GM23338 (cell line): ENCODE measurements around the gene TENM3. TPM values are rescaled to one million over a fixed set of nuclear protein-coding genes. Genes with fewer than 3 reads are reported as not detected.
A peak's percentile ranks its signal among the peaks of the same experiment; 100 is the strongest.

Source experiments
- ATAC-seq: fragments of 200-7000 bp; cut with Tn5 transposase; 3 replicates; pipeline ENCODE4 v1.9.1; 2020
- DNase-seq: peaks from one replicate; pipeline ENCODE4 v3.0.0-alpha.2; 2015; ENCODE audit warnings: low spot score
- H2AFZ ChIP-seq: fragments of 200-600 bp; sonication (generic); 2 replicates; pipeline ENCODE4 v1.8.0; 2016; ENCODE audit warnings: antibody characterized with exemption, mild to moderate bottlenecking, moderate library complexity
- H3F3A ChIP-seq: fragments of 200-600 bp; sonication (generic); replicated peaks from 2 replicates; pipeline ENCODE4 v1.8.0; 2017; ENCODE audit warnings: antibody characterized with exemption, mixed run types, low read depth
- H3K27ac ChIP-seq: fragments of 200-600 bp; sonication (generic); 2 replicates; pipeline ENCODE4 v1.6.1; 2016; ENCODE audit warnings: low read depth
- H3K27me3 ChIP-seq: fragments of 200-600 bp; sonication (generic); 2 replicates; pipeline ENCODE4 v1.8.0; 2016; ENCODE audit warnings: mild to moderate bottlenecking, mixed run types, moderate library complexity; ENCODE audit not compliant: insufficient read depth
- H3K36me3 ChIP-seq: fragments of 200-600 bp; sonication (generic); 2 replicates; pipeline ENCODE4 v1.8.0; 2016; ENCODE audit warnings: mild to moderate bottlenecking; ENCODE audit not compliant: insufficient read depth
- H3K4me1 ChIP-seq: fragments of 200-600 bp; sonication (generic); 2 replicates; pipeline ENCODE4 v1.8.0; 2016; ENCODE audit warnings: mild to moderate bottlenecking, moderate library complexity; ENCODE audit not compliant: insufficient read depth
- H3K4me2 ChIP-seq: fragments of 200-600 bp; sonication (generic); 2 replicates; pipeline ENCODE4 v1.7.1; 2017; ENCODE audit warnings: mixed run types
- H3K4me3 ChIP-seq: fragments of 200-600 bp; sonication (generic); 2 replicates; pipeline ENCODE4 v1.6.1; 2016; ENCODE audit warnings: mixed run types
- H3K79me2 ChIP-seq: fragments of 200-600 bp; sonication (generic); replicated peaks from 2 replicates; pipeline ENCODE4 v1.8.0; 2017; ENCODE audit warnings: mild to moderate bottlenecking; ENCODE audit not compliant: insufficient read depth
- H3K9me2 ChIP-seq: fragments of 200-600 bp; sonication (generic); 2 replicates; pipeline ENCODE4 v1.8.0; 2017; ENCODE audit not compliant: insufficient read depth
- H4K20me1 ChIP-seq: fragments of 200-600 bp; sonication (generic); replicated peaks from 2 replicates; pipeline ENCODE4 v1.8.0; 2017; ENCODE audit warnings: mild to moderate bottlenecking; ENCODE audit not compliant: insufficient read depth
- H3K27ac Mint-ChIP-seq: 2 replicates; pipeline ENCODE4 v1.8.0; 2020; ENCODE audit warnings: inconsistent platforms, mild to moderate bottlenecking, moderate library complexity, mixed read lengths
- H3K27me3 Mint-ChIP-seq: 3 replicates; pipeline ENCODE4 v1.8.0; 2022; ENCODE audit warnings: low read depth, mild to moderate bottlenecking, moderate library complexity, mixed read lengths, inconsistent platforms; ENCODE audit not compliant: insufficient read depth, poor library complexity
- H3K36me3 Mint-ChIP-seq: 3 replicates; pipeline ENCODE4 v1.8.0; 2021; ENCODE audit warnings: low read depth, mild to moderate bottlenecking, inconsistent platforms, moderate library complexity, mixed read lengths
- H3K4me1 Mint-ChIP-seq: 3 replicates; pipeline ENCODE4 v1.8.0; 2020; ENCODE audit warnings: mild to moderate bottlenecking, inconsistent platforms, mixed read lengths
- H3K4me3 Mint-ChIP-seq: 3 replicates; pipeline ENCODE4 v1.8.0; 2021; ENCODE audit warnings: moderate library complexity, mild to moderate bottlenecking, inconsistent platforms, mixed read lengths
- H3K9me3 Mint-ChIP-seq: 3 replicates; pipeline ENCODE4 v1.8.0; 2020; ENCODE audit warnings: moderate library complexity, mild to moderate bottlenecking, inconsistent platforms, mixed read lengths
- CREB1 ChIP-seq: fragments of 250-450 bp; sonication (Bioruptor Pico); IDR thresholded peaks from 2 replicates; pipeline ENCODE4 v1.5.0; 2020; ENCODE audit warnings: low read depth, mild to moderate bottlenecking, moderate library complexity
- EZH2 ChIP-seq: fragments of 200-600 bp; sonication (generic); IDR thresholded peaks from one replicate; pipeline ENCODE4 v1.8.0; 2017; ENCODE audit warnings: antibody characterized with exemption, mild to moderate bottlenecking, low read depth; ENCODE audit not compliant: unreplicated experiment
- JUNB ChIP-seq: IDR thresholded peaks from one replicate; pipeline ENCODE4 v1.6.1; 2016; ENCODE audit warnings: antibody characterized with exemption; ENCODE audit not compliant: unreplicated experiment
- NANOG ChIP-seq: IDR thresholded peaks from 2 replicates; pipeline ENCODE4 v1.6.1; 2016; ENCODE audit warnings: antibody characterized with exemption, borderline replicate concordance
- STAT1 ChIP-seq: IDR thresholded peaks from one replicate; pipeline ENCODE4 v1.6.1; 2016; ENCODE audit warnings: antibody characterized with exemption; ENCODE audit not compliant: unreplicated experiment
- ZNF114 ChIP-seq: fragments of 250-450 bp; sonication (Bioruptor Pico); IDR thresholded peaks from 2 replicates; pipeline ENCODE4 v1.5.0; 2020; ENCODE audit warnings: mild to moderate bottlenecking, moderate library complexity
- ZNF331 ChIP-seq: fragments of 250-450 bp; sonication (Bioruptor Pico); IDR thresholded peaks from 2 replicates; pipeline ENCODE4 v1.5.0; 2020; ENCODE audit warnings: low read depth, mild to moderate bottlenecking, moderate library complexity
- polyA plus RNA-seq: library from polyadenylated mRNA; unstranded; fragments of >200 nt; fragmentation: Nextera tagmentation; extraction: Ambion mirVana; gene quantifications from 2 replicates; pipeline ENCODE4 v1.2.1, GENCODE V29; 2016
- total RNA-seq: library from RNA; depleted of rRNA; stranded (reverse); fragments of >200 nt; shearing (Covaris generic); gene quantifications from 2 replicates; pipeline ENCODE4 v1.2.3, GENCODE V29; 2014
- TF ChIP-seq, protein P1 (sequence below): IDR thresholded peaks from 2 replicates; pipeline ENCODE4 v1.6.1; 2016; ENCODE audit warnings: antibody characterized with exemption
- TF ChIP-seq, protein P2 (sequence below): IDR thresholded peaks from one replicate; pipeline ENCODE4 v1.6.1; 2018; ENCODE audit warnings: antibody characterized with exemption; ENCODE audit not compliant: unreplicated experiment
- TF ChIP-seq, protein P3 (sequence below): fragments of 250-450 bp; sonication (Bioruptor Pico); IDR thresholded peaks from 2 replicates; pipeline ENCODE4 v1.5.0; 2020; ENCODE audit warnings: mild to moderate bottlenecking, moderate library complexity
- TF ChIP-seq, protein P4 (sequence below), 2 experiments: fragments of 200-600 bp in 1 of 2; sonication (generic) in 1 of 2; conservative IDR thresholded peaks; 2 replicates each; pipeline versions ENCODE4 v1.5.1 to v1.6.1; 2016 to 2017; ENCODE audit warnings: antibody characterized with exemption in 2 of 2, low read depth in 2 of 2, mild to moderate bottlenecking in 2 of 2, moderate library complexity in 1 of 2

The TENM3 gene
- total and polyA plus RNA-seq, 2 experiments from 2014 or later: 22.2 to 128 TPM

DNA sequence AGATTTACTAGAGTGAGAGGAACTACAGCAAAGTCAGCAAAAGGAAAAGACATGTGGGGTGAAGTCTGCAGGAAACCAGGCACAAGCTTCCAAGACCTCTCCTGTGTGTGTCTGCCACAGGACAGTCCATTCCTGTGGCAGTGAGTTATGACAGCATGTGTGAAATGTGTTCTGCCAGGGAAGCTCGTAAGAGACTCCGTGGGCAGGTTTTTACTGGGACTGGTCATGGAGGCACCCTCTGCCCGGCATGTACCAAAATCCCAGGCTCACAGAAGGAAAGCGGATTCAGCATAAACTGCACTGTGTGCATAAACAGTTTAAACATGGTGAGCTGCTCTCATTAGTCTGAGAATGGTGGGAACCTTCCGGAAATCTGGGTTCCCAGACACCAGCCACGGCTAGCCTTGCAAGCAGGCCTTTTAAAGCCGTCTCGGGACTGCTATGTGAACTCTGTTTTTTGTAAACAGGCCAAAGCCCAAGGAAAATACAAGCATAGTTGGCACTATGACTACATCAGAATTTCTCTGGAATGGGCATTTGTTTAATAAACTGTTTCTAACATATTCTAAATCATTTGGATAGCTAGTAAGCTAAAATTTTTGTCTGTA lies 288.5 kb downstream of the TENM3 start:
- Histone ChIP-seq H3K9me2 (no peaks in the 10 kb centered on the region; the same call in 1 of the 2 replicates), H2AFZ (no peak overlapping the region), H4K20me1 (no peaks in the 10 kb centered on the region), H3K27ac (peak overlapping the region; percentile 28; the same call in 1 of the 2 replicates), H3K27me3 (no peaks in the 10 kb centered on the region), H3K4me1 (peaks cover 59% of the 10 kb centered on the region), H3K4me2 (no peak overlapping the region), H3K36me3 (no peaks in the 10 kb centered on the region), H3K4me3 (no peak overlapping the region), H3K79me2 (peaks cover 79% of the 10 kb centered on the region), H3F3A (no peaks in the 10 kb centered on the region)
- Mint-ChIP-seq H3K27ac (peak overlapping the region; percentile 85), H3K27me3 (no peaks in the 10 kb centered on the region), H3K4me3 (no peak overlapping the region), H3K36me3 (no peaks in the 10 kb centered on the region), H3K9me3 (no peaks in the 10 kb centered on the region), H3K4me1 (peaks cover 47% of the 10 kb centered on the region)
- ATAC-seq (no peak), DNase-seq (no peak)
- TF ChIP-seq NANOG (no peak), JUNB (no peak), STAT1 (no peak), CREB1 (CRISPR knock-in tag) (no peak), EZH2 (no peak), ZNF114 (CRISPR knock-in tag) (no peak), ZNF331 (CRISPR knock-in tag) (no peak)
- TF ChIP-seq, protein P1, sequence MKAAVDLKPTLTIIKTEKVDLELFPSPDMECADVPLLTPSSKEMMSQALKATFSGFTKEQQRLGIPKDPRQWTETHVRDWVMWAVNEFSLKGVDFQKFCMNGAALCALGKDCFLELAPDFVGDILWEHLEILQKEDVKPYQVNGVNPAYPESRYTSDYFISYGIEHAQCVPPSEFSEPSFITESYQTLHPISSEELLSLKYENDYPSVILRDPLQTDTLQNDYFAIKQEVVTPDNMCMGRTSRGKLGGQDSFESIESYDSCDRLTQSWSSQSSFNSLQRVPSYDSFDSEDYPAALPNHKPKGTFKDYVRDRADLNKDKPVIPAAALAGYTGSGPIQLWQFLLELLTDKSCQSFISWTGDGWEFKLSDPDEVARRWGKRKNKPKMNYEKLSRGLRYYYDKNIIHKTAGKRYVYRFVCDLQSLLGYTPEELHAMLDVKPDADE: no peak
- TF ChIP-seq, protein P2, sequence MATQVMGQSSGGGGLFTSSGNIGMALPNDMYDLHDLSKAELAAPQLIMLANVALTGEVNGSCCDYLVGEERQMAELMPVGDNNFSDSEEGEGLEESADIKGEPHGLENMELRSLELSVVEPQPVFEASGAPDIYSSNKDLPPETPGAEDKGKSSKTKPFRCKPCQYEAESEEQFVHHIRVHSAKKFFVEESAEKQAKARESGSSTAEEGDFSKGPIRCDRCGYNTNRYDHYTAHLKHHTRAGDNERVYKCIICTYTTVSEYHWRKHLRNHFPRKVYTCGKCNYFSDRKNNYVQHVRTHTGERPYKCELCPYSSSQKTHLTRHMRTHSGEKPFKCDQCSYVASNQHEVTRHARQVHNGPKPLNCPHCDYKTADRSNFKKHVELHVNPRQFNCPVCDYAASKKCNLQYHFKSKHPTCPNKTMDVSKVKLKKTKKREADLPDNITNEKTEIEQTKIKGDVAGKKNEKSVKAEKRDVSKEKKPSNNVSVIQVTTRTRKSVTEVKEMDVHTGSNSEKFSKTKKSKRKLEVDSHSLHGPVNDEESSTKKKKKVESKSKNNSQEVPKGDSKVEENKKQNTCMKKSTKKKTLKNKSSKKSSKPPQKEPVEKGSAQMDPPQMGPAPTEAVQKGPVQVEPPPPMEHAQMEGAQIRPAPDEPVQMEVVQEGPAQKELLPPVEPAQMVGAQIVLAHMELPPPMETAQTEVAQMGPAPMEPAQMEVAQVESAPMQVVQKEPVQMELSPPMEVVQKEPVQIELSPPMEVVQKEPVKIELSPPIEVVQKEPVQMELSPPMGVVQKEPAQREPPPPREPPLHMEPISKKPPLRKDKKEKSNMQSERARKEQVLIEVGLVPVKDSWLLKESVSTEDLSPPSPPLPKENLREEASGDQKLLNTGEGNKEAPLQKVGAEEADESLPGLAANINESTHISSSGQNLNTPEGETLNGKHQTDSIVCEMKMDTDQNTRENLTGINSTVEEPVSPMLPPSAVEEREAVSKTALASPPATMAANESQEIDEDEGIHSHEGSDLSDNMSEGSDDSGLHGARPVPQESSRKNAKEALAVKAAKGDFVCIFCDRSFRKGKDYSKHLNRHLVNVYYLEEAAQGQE: no peak
- TF ChIP-seq, protein P3, sequence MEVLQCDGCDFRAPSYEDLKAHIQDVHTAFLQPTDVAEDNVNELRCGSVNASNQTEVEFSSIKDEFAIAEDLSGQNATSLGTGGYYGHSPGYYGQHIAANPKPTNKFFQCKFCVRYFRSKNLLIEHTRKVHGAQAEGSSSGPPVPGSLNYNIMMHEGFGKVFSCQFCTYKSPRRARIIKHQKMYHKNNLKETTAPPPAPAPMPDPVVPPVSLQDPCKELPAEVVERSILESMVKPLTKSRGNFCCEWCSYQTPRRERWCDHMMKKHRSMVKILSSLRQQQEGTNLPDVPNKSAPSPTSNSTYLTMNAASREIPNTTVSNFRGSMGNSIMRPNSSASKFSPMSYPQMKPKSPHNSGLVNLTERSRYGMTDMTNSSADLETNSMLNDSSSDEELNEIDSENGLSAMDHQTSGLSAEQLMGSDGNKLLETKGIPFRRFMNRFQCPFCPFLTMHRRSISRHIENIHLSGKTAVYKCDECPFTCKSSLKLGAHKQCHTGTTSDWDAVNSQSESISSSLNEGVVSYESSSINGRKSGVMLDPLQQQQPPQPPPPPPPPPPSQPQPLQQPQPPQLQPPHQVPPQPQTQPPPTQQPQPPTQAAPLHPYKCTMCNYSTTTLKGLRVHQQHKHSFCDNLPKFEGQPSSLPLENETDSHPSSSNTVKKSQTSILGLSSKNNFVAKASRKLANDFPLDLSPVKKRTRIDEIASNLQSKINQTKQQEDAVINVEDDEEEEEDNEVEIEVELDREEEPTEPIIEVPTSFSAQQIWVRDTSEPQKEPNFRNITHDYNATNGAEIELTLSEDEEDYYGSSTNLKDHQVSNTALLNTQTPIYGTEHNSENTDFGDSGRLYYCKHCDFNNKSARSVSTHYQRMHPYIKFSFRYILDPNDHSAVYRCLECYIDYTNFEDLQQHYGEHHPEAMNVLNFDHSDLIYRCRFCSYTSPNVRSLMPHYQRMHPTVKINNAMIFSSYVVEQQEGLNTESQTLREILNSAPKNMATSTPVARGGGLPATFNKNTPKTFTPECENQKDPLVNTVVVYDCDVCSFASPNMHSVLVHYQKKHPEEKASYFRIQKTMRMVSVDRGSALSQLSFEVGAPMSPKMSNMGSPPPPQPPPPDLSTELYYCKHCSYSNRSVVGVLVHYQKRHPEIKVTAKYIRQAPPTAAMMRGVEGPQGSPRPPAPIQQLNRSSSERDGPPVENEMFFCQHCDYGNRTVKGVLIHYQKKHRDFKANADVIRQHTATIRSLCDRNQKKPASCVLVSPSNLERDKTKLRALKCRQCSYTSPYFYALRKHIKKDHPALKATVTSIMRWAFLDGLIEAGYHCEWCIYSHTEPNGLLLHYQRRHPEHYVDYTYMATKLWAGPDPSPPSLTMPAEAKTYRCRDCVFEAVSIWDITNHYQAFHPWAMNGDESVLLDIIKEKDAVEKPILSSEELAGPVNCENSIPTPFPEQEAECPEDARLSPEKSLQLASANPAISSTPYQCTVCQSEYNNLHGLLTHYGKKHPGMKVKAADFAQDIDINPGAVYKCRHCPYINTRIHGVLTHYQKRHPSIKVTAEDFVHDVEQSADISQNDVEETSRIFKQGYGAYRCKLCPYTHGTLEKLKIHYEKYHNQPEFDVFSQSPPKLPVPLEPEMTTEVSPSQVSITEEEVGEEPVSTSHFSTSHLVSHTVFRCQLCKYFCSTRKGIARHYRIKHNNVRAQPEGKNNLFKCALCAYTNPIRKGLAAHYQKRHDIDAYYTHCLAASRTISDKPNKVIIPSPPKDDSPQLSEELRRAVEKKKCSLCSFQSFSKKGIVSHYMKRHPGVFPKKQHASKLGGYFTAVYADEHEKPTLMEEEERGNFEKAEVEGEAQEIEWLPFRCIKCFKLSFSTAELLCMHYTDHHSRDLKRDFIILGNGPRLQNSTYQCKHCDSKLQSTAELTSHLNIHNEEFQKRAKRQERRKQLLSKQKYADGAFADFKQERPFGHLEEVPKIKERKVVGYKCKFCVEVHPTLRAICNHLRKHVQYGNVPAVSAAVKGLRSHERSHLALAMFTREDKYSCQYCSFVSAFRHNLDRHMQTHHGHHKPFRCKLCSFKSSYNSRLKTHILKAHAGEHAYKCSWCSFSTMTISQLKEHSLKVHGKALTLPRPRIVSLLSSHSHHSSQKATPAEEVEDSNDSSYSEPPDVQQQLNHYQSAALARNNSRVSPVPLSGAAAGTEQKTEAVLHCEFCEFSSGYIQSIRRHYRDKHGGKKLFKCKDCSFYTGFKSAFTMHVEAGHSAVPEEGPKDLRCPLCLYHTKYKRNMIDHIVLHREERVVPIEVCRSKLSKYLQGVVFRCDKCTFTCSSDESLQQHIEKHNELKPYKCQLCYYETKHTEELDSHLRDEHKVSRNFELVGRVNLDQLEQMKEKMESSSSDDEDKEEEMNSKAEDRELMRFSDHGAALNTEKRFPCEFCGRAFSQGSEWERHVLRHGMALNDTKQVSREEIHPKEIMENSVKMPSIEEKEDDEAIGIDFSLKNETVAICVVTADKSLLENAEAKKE: no peak
- TF ChIP-seq, protein P4, sequence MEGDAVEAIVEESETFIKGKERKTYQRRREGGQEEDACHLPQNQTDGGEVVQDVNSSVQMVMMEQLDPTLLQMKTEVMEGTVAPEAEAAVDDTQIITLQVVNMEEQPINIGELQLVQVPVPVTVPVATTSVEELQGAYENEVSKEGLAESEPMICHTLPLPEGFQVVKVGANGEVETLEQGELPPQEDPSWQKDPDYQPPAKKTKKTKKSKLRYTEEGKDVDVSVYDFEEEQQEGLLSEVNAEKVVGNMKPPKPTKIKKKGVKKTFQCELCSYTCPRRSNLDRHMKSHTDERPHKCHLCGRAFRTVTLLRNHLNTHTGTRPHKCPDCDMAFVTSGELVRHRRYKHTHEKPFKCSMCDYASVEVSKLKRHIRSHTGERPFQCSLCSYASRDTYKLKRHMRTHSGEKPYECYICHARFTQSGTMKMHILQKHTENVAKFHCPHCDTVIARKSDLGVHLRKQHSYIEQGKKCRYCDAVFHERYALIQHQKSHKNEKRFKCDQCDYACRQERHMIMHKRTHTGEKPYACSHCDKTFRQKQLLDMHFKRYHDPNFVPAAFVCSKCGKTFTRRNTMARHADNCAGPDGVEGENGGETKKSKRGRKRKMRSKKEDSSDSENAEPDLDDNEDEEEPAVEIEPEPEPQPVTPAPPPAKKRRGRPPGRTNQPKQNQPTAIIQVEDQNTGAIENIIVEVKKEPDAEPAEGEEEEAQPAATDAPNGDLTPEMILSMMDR (conservative IDR thresholded peaks at IDR 0.05; ENCODE audit: low read depth in 2 of 2): no peak
